ENCODE data around the gene MET. TPM values are rescaled to one million over a fixed set of nuclear protein-coding genes. Genes with fewer than 3 reads are reported as not detected.

The MET gene
- total RNA-seq, 1 experiment from 2014 or later, result 242 TPM

DNA sequence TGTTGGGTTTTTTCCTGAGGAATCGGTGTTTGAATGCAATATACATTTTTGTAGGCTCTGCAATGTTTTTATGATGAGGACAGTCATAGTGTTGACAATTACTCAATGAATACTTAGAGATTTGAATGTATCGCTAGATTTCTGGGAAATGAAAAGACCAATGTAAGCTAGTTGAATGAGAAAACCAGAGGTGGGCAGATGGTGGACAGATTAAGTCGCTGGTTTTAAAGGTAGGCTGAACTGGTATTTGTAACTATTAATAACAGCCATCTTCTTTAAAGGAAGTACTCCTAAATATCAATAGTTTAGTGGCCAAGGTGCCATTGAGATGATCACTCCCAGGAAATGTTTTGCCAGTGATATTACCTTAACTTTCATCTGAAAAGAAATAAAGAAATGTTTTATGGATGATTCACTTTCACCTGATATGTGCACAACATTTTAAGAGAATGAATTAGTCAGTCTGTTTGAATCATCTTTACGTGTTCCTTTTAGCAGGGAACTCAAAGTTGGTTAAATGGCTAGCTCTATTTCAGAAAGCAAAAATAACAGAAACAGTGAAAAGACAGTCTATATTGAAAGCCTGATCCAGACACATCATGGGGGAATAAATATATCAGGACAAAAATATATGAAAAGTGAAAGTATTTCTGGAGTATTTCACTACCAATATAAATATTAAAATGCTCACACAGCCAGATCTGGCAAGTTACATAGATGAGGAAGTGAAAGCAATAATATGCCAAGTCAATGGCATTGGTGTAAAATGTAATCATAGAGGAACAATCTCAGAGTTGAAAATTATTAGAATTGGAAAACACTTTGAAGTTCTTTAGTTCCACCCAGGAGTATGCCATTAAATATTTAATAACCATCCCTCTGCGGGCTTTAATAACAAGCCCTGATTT lies 20.7 kb downstream of the MET start:
- H3K4me3 Mint-ChIP-seq (ENCODE audit: low read depth, unreplicated experiment), result peak overlapping the region; percentile 60
- CTCF ChIA-PET, result interaction anchor here (0.6 to 1.4 kb wide), 4 partner anchors 18 to 24 kb away, joined by 3 to 5 read pairs (median 4); no protein-coding TSS in a partner anchor
- H3K4me1 Mint-ChIP-seq (ENCODE audit: low read depth, unreplicated experiment), result peaks cover 68% of the 10 kb centered on the region
- peak overlapping the region; percentile 98 for H3K27ac Mint-ChIP-seq (ENCODE audit: unreplicated experiment)
- no peak for DNase-seq
- peaks cover 56% of the 10 kb centered on the region for H3K36me3 Mint-ChIP-seq (ENCODE audit: insufficient read depth, unreplicated experiment)
- no TSS peak for BruUV-seq (replicated peaks)
- intact Hi-C loops (cut with micrococcal nuclease; ENCODE audit: unreplicated experiment), result loop anchor here (2.0 to 5.0 kb wide), 3 partner anchors 14 to 110 kb away; no protein-coding TSS in a partner anchor
- H3K27me3 Mint-ChIP-seq (ENCODE audit: unreplicated experiment), result no peaks in the 10 kb centered on the region
- H3K9me3 Mint-ChIP-seq (ENCODE audit: low read depth, unreplicated experiment), result no peaks in the 10 kb centered on the region
- TF ChIP-seq CTCF (IDR thresholded peaks at IDR 0.05; ENCODE audit: unreplicated experiment), result no peak

DNA sequence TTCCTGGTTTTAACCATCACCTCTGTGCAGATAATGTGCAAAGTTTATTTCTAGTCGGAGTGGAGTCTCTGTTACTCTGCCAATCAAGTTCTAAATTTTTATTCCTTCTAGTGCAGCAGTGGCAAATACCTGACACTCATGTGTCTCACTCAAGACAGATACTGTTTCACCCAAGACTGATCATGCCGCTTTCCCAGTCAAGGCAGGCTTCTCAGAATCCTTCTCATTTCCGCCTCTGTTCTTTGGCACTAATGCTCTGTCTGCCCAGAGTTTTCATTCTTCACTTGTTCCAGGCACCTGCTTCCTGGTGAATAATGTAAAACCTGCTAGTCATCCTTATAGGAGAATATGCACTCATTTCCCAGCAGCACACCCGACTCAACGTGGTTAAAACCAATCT lies 24.7 kb downstream of the MET start:
- BruUV-seq (replicated peaks), result no TSS peak
- intact Hi-C loops (cut with micrococcal nuclease; ENCODE audit: unreplicated experiment), result no loop called here
- no peaks in the 10 kb centered on the region for H3K27me3 Mint-ChIP-seq (ENCODE audit: unreplicated experiment)
- no peaks in the 10 kb centered on the region for H3K9me3 Mint-ChIP-seq (ENCODE audit: low read depth, unreplicated experiment)
- CTCF ChIA-PET, result no interaction called here
- no peak for TF ChIP-seq CTCF (IDR thresholded peaks at IDR 0.05; ENCODE audit: unreplicated experiment)
- peaks cover 61% of the 10 kb centered on the region for H3K36me3 Mint-ChIP-seq (ENCODE audit: insufficient read depth, unreplicated experiment)
- DNase-seq, result no peak
- peaks cover 55% of the 10 kb centered on the region for H3K4me1 Mint-ChIP-seq (ENCODE audit: low read depth, unreplicated experiment)
- H3K4me3 Mint-ChIP-seq (ENCODE audit: low read depth, unreplicated experiment), result no peak overlapping the region
- H3K27ac Mint-ChIP-seq (ENCODE audit: unreplicated experiment), result peak overlapping the region; percentile 25

DNA sequence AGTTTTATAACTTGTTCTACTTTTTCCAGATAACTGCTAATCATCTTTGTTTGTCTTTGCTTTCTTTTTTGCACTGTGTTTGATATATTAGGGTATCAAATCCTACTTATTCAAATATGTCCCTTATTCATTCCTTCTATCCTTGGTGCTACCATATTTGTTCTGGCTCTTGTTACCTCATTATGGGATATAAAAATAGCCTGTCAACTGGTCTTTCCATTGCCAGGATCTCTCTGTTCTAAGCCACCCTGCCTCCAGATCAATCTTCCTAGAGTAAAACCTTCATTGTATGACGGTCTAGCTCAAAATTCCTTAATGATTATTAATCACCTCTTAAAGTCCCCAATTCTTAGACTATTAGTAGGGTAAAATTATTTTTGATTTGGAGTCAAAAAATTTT lies 25.2 kb downstream of the MET start:
- CTCF ChIA-PET, result no interaction called here
- intact Hi-C loops (cut with micrococcal nuclease; ENCODE audit: unreplicated experiment), result no loop called here
- DNase-seq, result no peak
- Mint-ChIP-seq H3K27me3 (ENCODE audit: unreplicated experiment) (no peaks in the 10 kb centered on the region), H3K4me1 (ENCODE audit: low read depth, unreplicated experiment) (peaks cover 55% of the 10 kb centered on the region), H3K4me3 (ENCODE audit: low read depth, unreplicated experiment) (no peak overlapping the region), H3K9me3 (ENCODE audit: low read depth, unreplicated experiment) (no peaks in the 10 kb centered on the region), H3K27ac (ENCODE audit: unreplicated experiment) (peak overlapping the region; percentile 25), H3K36me3 (ENCODE audit: insufficient read depth, unreplicated experiment) (peaks cover 62% of the 10 kb centered on the region)
- BruUV-seq (replicated peaks), result no TSS peak
- TF ChIP-seq CTCF (IDR thresholded peaks at IDR 0.05; ENCODE audit: unreplicated experiment), result no peak

- Mint-ChIP-seq H3K36me3 (ENCODE audit: insufficient read depth, unreplicated experiment) (peaks cover 64% of the 10 kb centered on the region), H3K4me1 (ENCODE audit: low read depth, unreplicated experiment) (peaks cover 55% of the 10 kb centered on the region), H3K27ac (ENCODE audit: unreplicated experiment) (no peak overlapping the region), H3K27me3 (ENCODE audit: unreplicated experiment) (no peaks in the 10 kb centered on the region), H3K9me3 (ENCODE audit: low read depth, unreplicated experiment) (no peaks in the 10 kb centered on the region), H3K4me3 (ENCODE audit: low read depth, unreplicated experiment) (no peak overlapping the region)
- TF ChIP-seq CTCF (IDR thresholded peaks at IDR 0.05; ENCODE audit: unreplicated experiment), result no peak
- no peak for DNase-seq
- intact Hi-C loops (cut with micrococcal nuclease; ENCODE audit: unreplicated experiment), result no loop called here
- BruUV-seq (replicated peaks), result no TSS peak
- CTCF ChIA-PET, result no interaction called here
Observed at GRCh38 chr7:116697761-116698160, 25.8 kb downstream of the MET start.

Data from Calu3 (cell line).